ENCODE data around the gene KCNG4. TPM values are rescaled to one million over a fixed set of nuclear protein-coding genes. Genes with fewer than 3 reads are reported as not detected.

Gene KCNG4
- total RNA-seq, 1 donor from 2014 or later: not detected

DNA sequence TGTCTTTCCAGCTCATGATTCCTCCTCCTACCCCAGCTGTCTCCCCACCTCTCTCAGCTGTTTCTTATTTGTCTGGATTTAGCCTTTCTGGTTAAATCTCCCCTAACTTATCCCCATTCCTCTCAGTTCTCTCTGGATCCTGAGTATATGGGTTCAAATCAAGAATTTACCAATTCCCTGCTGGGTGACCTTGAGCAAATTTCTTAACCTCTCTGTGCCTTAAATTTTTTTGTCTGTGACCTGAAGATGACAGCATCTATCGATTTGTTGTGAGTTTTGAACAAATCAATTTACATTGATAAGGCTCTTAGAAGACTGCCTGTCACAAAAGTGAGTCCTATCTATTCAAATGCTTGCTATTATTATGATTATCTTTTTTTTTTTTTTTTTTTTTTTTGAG is 2.0 kb upstream of the KCNG4 start:
- DNase-seq (ENCODE audit: missing footprints) (no peak), ATAC-seq (no peak)
- intact Hi-C loops (cut with DNase I): no loop called here

DNA sequence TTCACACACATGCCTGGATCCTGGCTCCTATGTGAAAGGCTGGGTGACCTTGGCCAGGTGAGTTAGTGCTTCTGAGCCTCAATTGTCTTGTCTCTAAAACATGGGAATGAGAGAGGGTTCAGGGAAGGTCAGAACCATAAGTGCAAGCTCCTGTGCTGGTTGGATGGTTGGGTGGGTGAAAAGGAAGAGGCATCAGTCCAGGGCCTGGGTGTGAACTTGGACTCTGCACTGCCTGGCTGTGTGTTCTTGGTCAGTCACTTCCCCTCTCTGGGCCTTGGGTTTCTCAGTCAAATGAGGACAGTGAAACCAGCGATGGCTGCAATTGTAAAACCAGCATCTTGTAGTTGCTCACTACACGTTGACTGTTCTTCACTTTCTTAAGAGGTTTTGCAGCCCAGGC is 643 bp upstream of the KCNG4 start:
- DNase-seq (ENCODE audit: missing footprints) (no peak), ATAC-seq (no peak)
- intact Hi-C loops (cut with DNase I): no loop called here

DNA sequence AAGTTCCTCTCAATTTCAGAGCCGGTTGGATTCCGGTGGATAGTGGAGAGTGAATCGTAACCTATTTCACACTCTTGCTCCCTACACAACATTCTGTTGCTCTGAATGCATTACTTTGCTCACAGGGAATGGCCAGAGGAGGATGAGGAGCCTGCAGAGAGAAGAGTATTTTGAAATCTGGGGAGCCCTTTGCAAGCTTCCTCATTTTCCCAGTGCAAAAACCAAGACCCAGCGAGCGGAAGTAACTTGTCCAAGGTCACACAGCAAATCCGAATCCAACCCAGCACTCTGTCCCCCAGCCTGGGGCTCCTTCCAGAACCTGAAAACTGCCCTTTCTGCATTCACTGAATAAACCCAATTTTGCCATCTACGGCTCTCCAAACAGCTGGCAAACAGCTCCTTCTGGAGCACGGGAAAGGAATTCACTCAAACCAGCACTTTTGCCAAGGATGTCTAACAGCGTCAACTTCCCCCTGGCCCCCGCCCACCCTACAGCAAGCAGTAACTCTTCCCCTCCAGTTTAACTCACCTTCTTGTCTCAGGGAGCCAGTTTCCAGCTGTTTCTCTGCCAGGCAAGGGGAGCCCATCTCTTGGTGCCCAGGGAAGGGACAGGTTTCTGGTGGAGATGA is 557 bp downstream of the KCNG4 start:
- DNase-seq (ENCODE audit: missing footprints): no peak
- no peak for ATAC-seq
- intact Hi-C loops (cut with DNase I): no loop called here

DNA sequence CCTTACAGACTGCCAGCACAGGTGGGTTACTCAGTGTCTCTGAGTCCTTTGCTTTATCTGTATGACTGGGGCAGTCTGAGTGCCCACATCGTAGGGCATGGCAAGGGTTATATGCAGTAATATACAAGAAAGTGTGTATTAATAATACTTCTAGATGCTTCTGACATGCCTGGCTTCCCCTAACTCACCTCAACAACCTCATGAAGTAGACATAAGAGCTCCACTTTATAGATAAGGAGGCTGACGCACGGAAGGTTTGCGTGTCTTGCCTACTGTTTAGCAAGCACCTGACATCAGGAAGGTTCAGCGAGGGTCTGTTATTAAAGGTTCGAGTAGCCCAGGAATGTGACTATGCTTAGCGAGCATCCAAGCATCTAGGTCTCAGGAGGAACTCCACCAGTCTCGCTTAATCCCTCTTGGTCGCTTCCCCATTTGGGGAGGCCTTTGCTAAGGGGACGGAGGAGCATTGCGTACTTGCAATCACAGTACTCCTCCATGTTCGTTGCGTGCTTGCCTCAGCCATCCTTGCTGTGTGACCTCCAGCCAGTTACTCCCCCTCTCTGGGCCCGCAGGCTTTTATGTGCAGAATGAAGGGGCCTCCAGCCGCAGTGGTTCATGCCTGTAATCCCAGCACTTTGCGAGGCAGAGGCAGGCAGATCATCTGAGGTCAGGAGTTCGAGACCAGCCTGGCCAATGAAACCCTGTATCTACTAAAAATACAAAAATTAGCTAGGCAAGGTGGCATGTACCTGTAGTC is 1.6 kb downstream of the KCNG4 start:
- no peak for ATAC-seq
- intact Hi-C loops (cut with DNase I): no loop called here

DNA sequence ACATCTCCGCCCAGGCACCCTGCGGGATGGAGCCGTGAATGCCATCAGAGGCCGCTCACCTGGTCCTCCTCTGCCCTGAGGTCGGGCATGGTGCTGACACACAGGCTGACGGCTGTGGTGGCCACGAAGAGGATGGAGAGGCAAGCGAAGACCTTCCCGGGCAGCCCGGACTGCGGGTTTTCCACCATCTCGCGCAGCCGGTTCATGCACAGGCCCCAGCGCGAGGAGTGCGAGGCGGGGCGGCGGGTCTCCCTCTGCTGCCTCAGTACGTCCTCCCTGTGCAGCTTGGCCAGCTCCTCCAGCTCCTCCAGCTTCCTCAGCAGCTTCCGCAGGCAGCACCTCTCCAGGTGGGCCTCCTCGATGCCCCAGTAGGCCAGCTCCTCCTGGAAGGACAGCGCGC is 3.1 kb downstream of the KCNG4 start:
- ATAC-seq (no peak), DNase-seq (ENCODE audit: missing footprints) (no peak)
- intact Hi-C loops (cut with DNase I): no loop called here

More for the DNA sequence above, 1.6 kb downstream of the KCNG4 start:
- DNase-seq (ENCODE audit: missing footprints): no peak

DNA sequence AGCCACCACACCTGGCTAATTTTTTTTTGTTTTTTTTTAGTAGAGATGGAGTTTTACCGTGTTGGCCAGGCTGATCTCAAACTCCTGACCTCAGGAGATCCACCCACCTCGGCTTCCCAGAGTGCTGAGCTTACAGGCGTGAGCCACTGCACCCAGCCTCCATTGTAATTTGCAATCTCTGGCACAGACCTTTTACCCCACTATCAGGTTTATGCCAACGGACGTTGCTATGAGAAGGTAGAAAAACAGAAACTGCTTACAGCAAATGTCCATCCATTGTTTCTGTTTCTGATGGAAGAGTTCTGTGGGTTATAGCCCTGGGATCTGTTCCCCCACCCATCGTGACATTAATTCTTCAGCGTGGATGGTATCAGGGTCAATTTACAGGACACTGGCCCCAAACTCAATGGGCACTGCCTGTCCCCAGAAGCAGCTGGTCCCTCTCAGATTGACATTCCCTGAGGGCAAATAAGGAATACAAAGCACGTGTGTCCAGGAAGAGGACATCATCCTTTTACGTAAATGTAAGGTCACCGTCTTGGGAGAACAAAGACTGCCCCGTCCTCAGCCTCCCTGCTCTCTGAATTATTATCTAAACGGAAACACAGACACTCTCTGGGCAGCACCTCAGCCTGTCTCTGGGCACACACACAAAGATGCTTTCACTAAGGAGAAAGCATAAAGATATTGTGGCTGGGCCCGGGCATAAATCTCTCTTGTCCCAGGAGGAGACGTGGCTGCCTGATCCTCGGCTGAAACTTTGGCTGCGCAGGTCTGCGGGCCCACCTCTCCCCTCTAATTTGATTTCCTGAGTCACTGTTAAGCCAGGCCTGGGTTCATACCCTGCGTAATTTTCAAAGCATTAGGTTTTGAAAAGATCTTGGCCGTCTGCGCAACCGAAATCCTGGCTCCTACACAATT is 5.2 kb downstream of the KCNG4 start:
- DNase-seq (ENCODE audit: missing footprints): no peak
- intact Hi-C loops (cut with DNase I): no loop called here
- peak; percentile 38 for ATAC-seq

DNA sequence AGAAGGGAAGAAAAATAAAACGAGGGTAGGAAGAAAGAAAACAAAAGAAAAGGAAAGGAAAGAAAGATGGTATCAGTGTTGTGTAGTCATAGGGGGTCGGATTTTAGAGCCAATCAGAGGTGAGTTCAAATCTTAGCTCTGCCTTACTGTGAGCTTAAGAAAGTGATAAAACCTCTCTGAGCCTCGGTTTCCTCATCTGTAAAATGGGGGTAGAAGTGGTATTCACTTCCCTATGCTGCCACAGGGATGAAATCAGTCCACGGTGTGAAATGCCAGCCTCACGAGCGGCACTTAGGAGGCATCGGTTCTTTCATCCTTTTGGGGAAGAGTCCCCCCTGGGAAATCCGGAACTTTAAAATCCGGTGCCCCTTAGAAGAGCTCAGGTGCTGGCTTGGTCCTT is 6.1 kb downstream of the KCNG4 start:
- ATAC-seq: no peak
- DNase-seq (ENCODE audit: missing footprints): no peak
- intact Hi-C loops (cut with DNase I): no loop called here

DNA sequence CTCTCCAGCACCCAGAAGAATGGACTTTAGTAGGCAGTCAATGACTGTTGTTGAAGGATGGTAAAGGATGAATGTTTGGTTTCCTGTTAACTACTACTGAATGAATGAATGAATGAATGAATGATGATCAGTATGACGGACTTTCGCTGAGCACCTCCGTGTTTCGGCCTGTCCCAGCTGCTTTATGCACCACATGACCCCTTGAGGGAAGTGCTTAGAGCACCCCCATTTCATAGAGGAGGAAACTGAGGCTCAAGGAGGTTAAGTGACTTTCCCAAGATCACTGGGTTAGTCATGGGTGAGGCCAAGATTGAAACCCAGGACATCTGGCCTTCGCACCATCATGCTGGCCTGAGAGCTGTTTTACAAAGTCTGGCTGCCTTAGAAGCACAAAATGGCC is 6.8 kb downstream of the KCNG4 start:
- intact Hi-C loops (cut with DNase I): no loop called here
- ATAC-seq: no peak
- DNase-seq (ENCODE audit: missing footprints): no peak

DNA sequence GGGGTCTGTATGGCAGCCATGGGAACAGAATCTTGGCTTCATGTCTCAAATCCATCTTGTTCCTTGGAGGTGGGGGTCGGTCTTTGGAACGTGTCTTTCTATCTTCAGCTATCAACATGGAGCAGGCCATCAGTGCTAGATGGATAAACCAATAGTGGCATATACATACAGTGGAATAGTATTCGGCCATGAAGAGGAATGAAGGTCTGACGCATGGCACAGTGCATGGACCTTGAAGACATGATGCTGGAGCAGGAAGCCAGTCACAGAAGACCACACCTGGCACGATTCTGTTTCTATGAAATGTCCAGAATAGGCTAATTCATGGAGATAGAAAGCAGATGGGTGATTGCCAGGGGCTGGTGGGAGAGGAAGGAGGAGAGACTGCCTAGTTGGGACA is 7.8 kb downstream of the KCNG4 start:
- no peak for DNase-seq (ENCODE audit: missing footprints)
- intact Hi-C loops (cut with DNase I): no loop called here
- ATAC-seq: no peak

DNA sequence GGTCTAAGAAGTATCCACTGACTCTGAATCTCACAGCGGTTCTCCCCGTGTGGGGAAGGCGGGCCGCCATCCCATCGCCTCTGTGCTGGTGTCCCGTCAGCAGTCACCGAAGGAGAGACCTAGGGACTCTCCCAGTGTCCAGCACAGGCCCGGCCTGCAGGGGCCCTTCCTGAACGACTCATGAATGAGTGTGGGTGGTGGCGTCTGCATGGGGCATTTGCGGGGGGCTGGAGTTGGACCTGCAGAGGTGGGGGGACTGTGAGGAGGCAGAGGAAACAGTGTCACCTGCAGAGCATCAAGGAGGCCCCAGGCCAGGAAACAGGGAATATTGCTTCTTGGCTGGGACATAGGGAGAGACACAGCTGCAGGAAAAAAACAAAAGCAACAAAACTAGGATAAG is 10.3 kb downstream of the KCNG4 start:
- ATAC-seq: no peak
- DNase-seq (ENCODE audit: missing footprints): no peak
- intact Hi-C loops (cut with DNase I): no loop called here

DNA sequence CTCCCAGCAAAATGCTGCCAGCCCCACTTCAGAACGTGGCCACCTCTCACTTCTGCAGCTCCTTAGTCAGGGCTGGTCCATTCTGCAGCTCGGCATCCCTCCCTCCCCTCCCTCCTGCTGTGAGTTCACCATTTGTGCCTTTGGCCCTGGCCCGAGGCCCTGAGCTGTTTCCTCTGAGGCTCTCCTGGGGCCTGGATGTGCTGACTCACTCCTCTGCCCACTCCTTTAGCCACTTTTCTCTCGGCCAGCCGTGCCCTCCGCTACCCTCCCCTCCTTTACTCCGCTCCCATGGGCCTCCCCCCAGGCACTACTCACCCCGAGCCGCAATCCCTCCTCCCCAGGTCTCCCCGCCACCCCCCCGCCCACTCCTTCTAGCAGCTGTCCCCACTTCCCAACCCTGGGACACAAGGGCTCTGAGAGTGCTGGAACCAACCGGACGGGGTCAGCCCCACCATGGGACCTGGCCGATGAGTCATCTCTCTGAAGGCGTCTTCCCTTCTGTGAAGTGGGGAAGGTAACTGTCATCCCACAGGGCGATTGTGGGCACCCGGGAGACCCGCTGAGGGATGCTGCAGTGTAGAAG is 11.5 kb downstream of the KCNG4 start:
- ATAC-seq: peak; percentile 95
- intact Hi-C loops (cut with DNase I): no loop called here
- peak; percentile 88 for DNase-seq (ENCODE audit: missing footprints)

DNA sequence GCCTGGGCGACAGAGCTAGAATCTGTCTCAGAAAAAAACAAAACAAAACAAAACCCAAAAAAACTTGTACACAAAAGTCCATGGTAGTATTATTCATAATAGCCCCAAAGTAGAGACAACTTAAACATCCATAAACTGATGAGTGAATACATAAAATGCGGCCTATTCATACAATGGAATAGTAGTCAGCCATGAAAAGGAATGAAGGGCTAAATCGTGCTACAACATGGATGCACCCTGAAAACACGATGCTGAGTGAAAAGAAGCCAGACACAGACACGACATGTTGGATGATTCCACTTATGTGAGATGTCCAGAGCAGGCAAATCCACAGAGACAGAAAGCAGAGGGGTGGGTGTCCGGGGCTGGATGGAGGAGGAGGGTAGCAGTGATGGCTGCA is 12.3 kb downstream of the KCNG4 start:
- ATAC-seq (no peak), DNase-seq (ENCODE audit: missing footprints) (no peak)
- intact Hi-C loops (cut with DNase I): no loop called here

DNA sequence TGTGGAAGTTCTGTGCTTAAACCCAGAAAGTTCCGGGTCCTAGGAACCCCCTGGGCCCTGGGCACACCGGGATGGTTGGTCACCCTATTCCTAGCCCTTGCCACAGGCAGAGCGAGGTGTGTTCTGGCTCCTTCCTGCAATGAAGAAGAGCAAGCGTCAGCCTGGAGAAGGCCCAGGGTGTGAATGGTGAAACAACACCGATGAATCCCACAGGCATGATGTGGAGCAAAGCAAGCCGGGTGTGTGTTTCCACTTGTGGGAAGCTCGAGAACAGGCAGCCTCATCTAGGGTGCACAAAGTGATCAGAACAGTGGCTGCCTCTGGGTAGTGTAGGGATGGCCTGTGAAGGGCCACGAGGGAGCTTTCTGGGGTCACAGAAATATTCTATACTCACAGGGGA is 13.8 kb downstream of the KCNG4 start:
- ATAC-seq (no peak), DNase-seq (ENCODE audit: missing footprints) (no peak)
- intact Hi-C loops (cut with DNase I): no loop called here

DNA sequence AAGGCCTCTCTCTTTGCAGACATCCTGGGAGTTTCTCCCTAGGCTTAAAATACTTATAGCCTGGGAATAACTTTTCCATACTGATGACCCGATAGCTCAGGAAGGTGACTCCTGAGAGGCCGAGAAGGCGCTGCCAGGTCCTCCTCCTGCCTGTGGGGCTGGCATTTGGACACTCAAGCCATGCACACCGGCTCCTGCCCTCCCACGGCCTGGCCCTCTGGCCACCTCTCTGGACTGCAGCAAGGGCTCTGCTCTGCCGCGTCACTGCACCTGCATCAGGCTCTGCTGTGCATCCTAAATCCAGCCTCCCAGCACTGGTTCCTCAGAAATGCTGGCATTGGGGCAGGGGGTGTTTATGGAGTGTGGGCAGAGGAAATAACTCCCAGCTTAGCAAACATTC is 14.2 kb downstream of the KCNG4 start:
- intact Hi-C loops (cut with DNase I): no loop called here
- ATAC-seq: no peak
- no peak for DNase-seq (ENCODE audit: missing footprints)

DNA sequence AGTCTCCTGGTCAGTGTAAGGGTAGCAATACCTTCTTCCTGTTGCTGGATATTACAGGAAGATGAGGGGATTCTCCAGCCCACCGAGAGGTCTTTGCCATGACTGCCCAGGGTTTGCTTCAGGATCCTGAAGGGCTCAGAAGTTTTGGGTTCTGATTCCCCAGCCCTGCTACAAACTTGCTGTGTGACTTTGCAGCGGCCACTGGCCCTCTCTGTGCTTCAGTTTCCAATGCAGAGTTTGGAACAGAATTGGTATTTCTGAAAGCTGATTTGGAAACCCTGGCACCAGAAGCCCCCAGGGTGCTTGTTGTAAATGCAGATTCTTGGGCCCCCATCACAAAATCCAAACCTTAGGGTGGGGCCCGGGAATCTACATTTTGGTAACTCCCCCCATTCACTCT is 14.7 kb downstream of the KCNG4 start:
- intact Hi-C loops (cut with DNase I): no loop called here
- ATAC-seq (no peak), DNase-seq (ENCODE audit: missing footprints) (no peak)

DNA sequence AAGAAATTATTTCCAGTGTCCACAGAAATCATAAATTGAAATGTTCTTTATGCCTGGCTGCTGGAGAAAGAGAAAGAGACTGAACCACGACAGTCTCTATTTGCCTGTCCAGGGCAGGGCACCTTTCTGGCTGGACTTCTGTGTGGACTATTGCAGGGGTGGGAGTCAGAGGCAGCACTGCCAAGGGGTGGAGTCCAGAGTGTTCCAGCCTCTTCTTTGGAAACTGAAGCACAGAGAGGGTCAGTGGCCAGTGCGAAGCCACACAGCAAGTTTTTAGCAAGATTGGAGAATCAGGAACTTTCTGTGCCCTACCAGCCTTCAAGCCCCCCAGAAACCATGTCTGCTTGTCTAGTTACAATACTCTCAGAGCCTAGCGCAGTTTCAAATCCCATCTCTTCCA is 15.3 kb downstream of the KCNG4 start:
- ATAC-seq (no peak), DNase-seq (ENCODE audit: missing footprints) (no peak)
- intact Hi-C loops (cut with DNase I): no loop called here

DNA sequence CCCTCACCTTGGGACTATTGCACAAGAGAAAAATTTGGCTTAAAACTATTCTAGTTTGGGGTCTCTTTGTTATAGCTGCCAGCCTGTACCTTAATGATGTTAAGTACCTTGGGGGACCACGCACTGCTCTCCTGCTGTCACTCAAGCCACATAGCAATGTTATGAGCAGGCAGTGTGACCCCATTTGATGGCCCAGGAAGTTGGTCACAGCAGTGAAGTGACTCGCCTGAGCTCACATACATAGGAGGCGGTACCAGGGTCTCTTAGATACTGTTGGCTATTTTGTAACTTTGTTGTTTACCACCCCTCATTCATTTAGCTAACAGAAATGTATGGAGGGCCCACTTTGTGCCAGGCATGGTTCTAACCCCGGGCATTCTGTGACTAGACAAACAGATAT is 16.4 kb downstream of the KCNG4 start:
- DNase-seq (ENCODE audit: missing footprints) (no peak), ATAC-seq (no peak)
- intact Hi-C loops (cut with DNase I): no loop called here

DNA sequence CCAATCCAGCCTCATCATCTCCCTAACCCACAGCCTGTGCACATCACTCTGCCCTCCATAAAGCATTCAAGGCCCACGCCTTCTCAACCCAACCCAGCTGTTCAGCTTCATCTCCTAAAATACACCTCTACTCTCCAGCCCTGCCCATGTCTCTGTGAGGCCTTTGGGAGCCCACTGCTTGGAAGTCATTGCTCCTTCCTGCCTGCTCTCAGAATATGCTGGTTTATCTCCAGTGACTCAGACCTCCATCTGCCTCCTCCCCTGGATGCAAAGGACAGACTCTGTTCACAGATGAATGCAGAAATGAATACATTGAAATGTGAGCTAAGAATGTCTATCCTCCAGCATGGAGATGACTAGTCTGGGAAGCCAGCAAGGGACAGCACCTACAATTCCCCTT is 19.0 kb downstream of the KCNG4 start:
- no peak for ATAC-seq
- DNase-seq (ENCODE audit: missing footprints): no peak
- intact Hi-C loops (cut with DNase I): no loop called here

DNA sequence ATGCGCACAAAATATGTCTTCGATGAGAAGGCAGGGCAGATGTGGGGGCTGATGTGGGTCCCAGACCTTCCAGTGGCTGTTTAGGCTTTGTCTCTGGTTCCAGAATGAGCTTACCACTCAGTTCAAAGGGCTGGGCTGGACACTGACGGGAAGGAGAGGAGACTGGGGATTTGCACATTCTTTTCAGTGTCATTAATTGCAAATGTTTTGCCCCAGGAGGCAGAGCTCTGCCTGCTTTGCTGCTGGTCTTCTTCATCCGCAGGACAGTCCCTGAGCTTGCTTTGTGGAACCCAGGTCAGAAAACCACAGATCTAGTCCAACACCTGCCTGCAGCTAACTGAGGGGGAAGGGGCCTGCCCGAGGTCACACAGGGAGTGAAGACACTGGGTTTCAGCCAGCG is 20.9 kb downstream of the KCNG4 start:
- no peak for ATAC-seq
- intact Hi-C loops (cut with DNase I): no loop called here
- no peak for DNase-seq (ENCODE audit: missing footprints)

Measured in Right ventricle myocardium inferior (tissue), 1 donor.